Thyroid gland (tissue), 4 donors: ENCODE data around the gene SARDH.

Source experiments
- CTCF ChIP-seq, 6 experiments: fragments of 200-600 bp in 3 of 6; fragments of 450-650 bp in 3 of 6; sonication (generic) in 3 of 6; IDR thresholded peaks; one replicate each; pipeline ENCODE4 v1.5.1; 2016 to 2019; ENCODE audit warnings: antibody characterized with exemption in 6 of 6, mild to moderate bottlenecking in 2 of 6, inconsistent platforms in 1 of 6, moderate library complexity in 1 of 6
- POLR2A ChIP-seq, 2 donors: fragments of 450-650 bp; IDR thresholded peaks; one replicate each; pipeline ENCODE4 v1.6.1; 2017; ENCODE audit warnings: antibody characterized with exemption in 2 of 2, mild to moderate bottlenecking in 2 of 2, moderate library complexity in 1 of 2

- no peak for TF ChIP-seq CTCF (IDR thresholded peaks at IDR 0.05)
- TF ChIP-seq POLR2A (IDR thresholded peaks at IDR 0.05) = no peak
These were observed 37.1 kb upstream of the SARDH start for GRCh38 chr9:133775291-133775690.
